Right lobe of liver (tissue), 4 donors: ENCODE measurements around the gene SCNN1B.

Experiments used
- POLR2A ChIP-seq: fragments of 450-650 bp; IDR thresholded peaks from one replicate; pipeline ENCODE4 v1.6.1; 2017; ENCODE audit warnings: antibody characterized with exemption, mild to moderate bottlenecking
- TF ChIP-seq, protein P1 (sequence below), 4 donors: fragments of 200-600 bp in 3 of 4; fragments of 450-650 bp in 1 of 4; IDR thresholded peaks; one replicate each; pipeline versions ENCODE4 v1.5.1 to v1.8.0; 2016 to 2022; ENCODE audit warnings: antibody characterized with exemption in 4 of 4, mild to moderate bottlenecking in 2 of 4
- donor health status: DM: no; HTN: no; CAD: no.
- donor health status: DM: no; HTN: no; CAD: no.
- donor health status: DM: no; HTN: yes; CAD: no.

DNA sequence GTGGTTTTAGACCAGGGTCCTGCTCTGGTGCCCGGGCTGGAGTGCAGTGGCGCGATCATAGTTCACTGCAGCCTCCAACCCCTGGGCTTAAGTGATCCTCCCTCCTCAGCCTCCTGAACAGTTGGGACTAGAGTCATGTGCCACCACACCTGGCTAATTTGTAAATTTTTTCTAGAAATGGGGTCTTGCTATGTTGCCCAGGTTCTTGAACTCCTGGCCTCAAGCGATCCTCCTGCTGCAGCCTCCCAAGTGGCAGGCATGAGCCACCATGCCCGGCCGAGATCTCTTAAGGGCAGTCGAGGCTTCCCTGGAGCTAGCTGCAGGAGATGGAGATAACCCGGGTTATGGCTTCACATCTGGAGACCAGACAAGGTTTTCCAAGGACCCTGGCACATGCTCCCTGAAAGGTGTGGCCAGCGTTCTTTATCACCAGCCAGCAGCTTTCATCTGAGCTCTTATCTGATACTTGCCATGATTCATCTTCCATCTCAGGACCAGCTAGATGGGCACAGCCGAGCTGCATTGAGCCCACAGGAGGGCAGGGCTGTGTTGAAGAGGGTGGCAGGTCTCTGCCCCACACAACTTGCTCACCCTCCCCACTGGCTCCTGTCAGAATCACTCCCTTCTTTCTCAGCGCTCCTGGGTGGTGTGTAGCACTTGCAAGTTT is 28.6 kb downstream of the SCNN1B start:
- TF ChIP-seq, protein P1, sequence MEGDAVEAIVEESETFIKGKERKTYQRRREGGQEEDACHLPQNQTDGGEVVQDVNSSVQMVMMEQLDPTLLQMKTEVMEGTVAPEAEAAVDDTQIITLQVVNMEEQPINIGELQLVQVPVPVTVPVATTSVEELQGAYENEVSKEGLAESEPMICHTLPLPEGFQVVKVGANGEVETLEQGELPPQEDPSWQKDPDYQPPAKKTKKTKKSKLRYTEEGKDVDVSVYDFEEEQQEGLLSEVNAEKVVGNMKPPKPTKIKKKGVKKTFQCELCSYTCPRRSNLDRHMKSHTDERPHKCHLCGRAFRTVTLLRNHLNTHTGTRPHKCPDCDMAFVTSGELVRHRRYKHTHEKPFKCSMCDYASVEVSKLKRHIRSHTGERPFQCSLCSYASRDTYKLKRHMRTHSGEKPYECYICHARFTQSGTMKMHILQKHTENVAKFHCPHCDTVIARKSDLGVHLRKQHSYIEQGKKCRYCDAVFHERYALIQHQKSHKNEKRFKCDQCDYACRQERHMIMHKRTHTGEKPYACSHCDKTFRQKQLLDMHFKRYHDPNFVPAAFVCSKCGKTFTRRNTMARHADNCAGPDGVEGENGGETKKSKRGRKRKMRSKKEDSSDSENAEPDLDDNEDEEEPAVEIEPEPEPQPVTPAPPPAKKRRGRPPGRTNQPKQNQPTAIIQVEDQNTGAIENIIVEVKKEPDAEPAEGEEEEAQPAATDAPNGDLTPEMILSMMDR (IDR thresholded peaks at IDR 0.05): no peak
- no peak for TF ChIP-seq POLR2A
